ENCODE results near the gene RPN2. TPM values are rescaled to one million over a fixed set of nuclear protein-coding genes. Genes with fewer than 3 reads are reported as not detected.
A peak's percentile ranks its signal among the peaks of the same experiment; 100 is the strongest.

RPN2 gene
- total RNA-seq, 1 experiment from 2014 or later = 234 TPM

GRCh38 chr20:37231947-37232630 is 53.0 kb downstream of the RPN2 start:
- Mint-ChIP-seq H3K27me3 (ENCODE audit: low read depth) (no peaks in the 10 kb centered on the region), H3K9me3 (no peaks in the 10 kb centered on the region), H3K27ac (peak overlapping the region in 2 of 3 experiments; percentile 40 to 90; a peak in 3 of 7 replicates), H3K36me3 (ENCODE audit: insufficient read depth in 1 of 3, low read depth in 3 of 3) (peaks cover 52 to 94% (median 84%) of the 10 kb centered on the region in 3 experiments; a peak in 6 of 7 replicates), H3K4me1 (peaks cover 43 to 47% of the 10 kb centered on the region in 2 experiments), H3K4me3 (no peak overlapping the region)
- no peak overlapping the region for H3T11ph ChIP-seq (ENCODE audit: low read length)
- no peak overlapping the region for H3K14ac ChIP-seq (ENCODE audit: insufficient read depth, low read length)
- H3K4me1 ChIP-seq (ENCODE audit: insufficient read depth, low read length) = peaks cover 12% of the 10 kb centered on the region
- no peak overlapping the region for H3K23ac ChIP-seq (ENCODE audit: insufficient read length, low read depth, low read length)
- no peak overlapping the region for H4K8ac ChIP-seq (replicated peaks; ENCODE audit: insufficient read length, low read depth, low read length)
- no peak overlapping the region for H2BK15ac ChIP-seq (ENCODE audit: low read depth, low read length)
- no peak overlapping the region for H2BK20ac ChIP-seq (ENCODE audit: low read depth, low read length, poor library complexity, severe bottlenecking)
- no peak overlapping the region for H2BK120ac ChIP-seq (ENCODE audit: low read depth, low read length, poor library complexity, severe bottlenecking)
- no peak overlapping the region for H3K18ac ChIP-seq (ENCODE audit: insufficient read length, low read depth, low read length)
- H2AFZ ChIP-seq (ENCODE audit: low read length) = no peak overlapping the region
- H3K56ac ChIP-seq (ENCODE audit: insufficient read length, low read depth, low read length) = no peak overlapping the region
- no peak overlapping the region for H3K4me2 ChIP-seq (ENCODE audit: insufficient read depth, insufficient read length, low read length)
- no peaks in the 10 kb centered on the region for H3K23me2 ChIP-seq (ENCODE audit: insufficient read length, low read depth, low read length, poor library complexity, severe bottlenecking)
- H3K79me2 ChIP-seq (ENCODE audit: insufficient read depth, low read length) = no peaks in the 10 kb centered on the region
- H2BK12ac ChIP-seq (ENCODE audit: insufficient read length, low read depth, low read length) = no peak overlapping the region
- no peaks in the 10 kb centered on the region for H3K27me3 ChIP-seq (ENCODE audit: insufficient read depth, low read length)
- DNase-seq = no peak
- no peaks in the 10 kb centered on the region for H4K20me1 ChIP-seq (ENCODE audit: control insufficient read depth, insufficient read depth, insufficient read length)
- no peak overlapping the region for H4K91ac ChIP-seq (ENCODE audit: insufficient read length, low read depth, low read length)
- H2BK5ac ChIP-seq (ENCODE audit: insufficient read length, low read length) = no peak overlapping the region
- no peak overlapping the region for H3K27ac ChIP-seq (ENCODE audit: insufficient read length, low read depth, low read length)
- TF ChIP-seq CTCF (conservative IDR thresholded peaks at IDR 0.05) = no peak
- H3K79me1 ChIP-seq (ENCODE audit: insufficient read depth, low read depth, low read length, poor library complexity, severe bottlenecking) = no peaks in the 10 kb centered on the region
- no peaks in the 10 kb centered on the region for H3K9me3 ChIP-seq (ENCODE audit: control insufficient read depth, low read depth, low read length)
- WGBS (ENCODE audit: extremely low coverage, insufficient read length, low lambda C conversion rate) = no CpG with 5 or more reads among the region's 13 CpGs
- no peak overlapping the region for H2AK5ac ChIP-seq (ENCODE audit: insufficient read length, low read length)
- no peak overlapping the region for H3K9ac ChIP-seq (ENCODE audit: extremely low read depth, insufficient read length, low read length)
- H3K4ac ChIP-seq (ENCODE audit: low read depth, low read length) = no peak overlapping the region
- no peak overlapping the region for H4K5ac ChIP-seq (ENCODE audit: insufficient read length, low read depth, low read length)
